HCT116 (cell line): ENCODE measurements around the gene TOX3. TPM values are rescaled to one million over a fixed set of nuclear protein-coding genes. Genes with fewer than 3 reads are reported as not detected.

ENCODE experiments used
- ATAC-seq: fragments of 200-7000 bp; cut with Tn5 transposase; 2 replicates; pipeline ENCODE4 v1.9.1; 2020; ENCODE audit warnings: mild to moderate bottlenecking, moderate library complexity
- BruUV-seq: library from RNA; stranded (reverse); fragments of 400-500 nt; replicated peaks from 2 replicates; lab custom pipeline; 2021; lab: Mats Ljungman, UMichigan
- CTCF ChIA-PET: fragments of 300-600 bp; sonication (Branson Sonifier 250); formaldehyde crosslinking; loops from one replicate; lab custom pipeline; 2021; ENCODE audit warnings: antibody characterized with exemption; lab: Charles Lee
- POLR2A ChIA-PET: fragments of 300-600, 350-600 bp; sonication (Branson Sonifier 250); formaldehyde crosslinking; loops from one replicate; lab custom pipeline; 2021; ENCODE audit warnings: antibody characterized with exemption; lab: Charles Lee
- RAD21 ChIA-PET, 2 experiments: fragments of 300-600 bp; sonication (Branson Sonifier 250); formaldehyde crosslinking; loops; one replicate each; lab custom pipeline; 2023; ENCODE audit warnings: low total read pairs in 2 of 2; ENCODE audit not compliant: uncharacterized antibody in 2 of 2, unreplicated experiment in 2 of 2, low non-redundant PET in 1 of 2; lab: Charles Lee
- DNase-seq: peaks from one replicate; pipeline ENCODE4 v3.0.0-alpha.2; 2010; ENCODE audit warnings: low read depth, low spot score
- H2AFZ ChIP-seq: fragments of 200-600 bp; shearing (Covaris generic), sonication (generic); 2 replicates; pipeline ENCODE4 v1.6.1; 2017; ENCODE audit warnings: low read depth, mixed run types, mixed read lengths, antibody characterized with exemption, low read length; ENCODE audit not compliant: poor library complexity, severe bottlenecking
- H3K27ac ChIP-seq: 2 replicates; pipeline ENCODE4 v1.5.1; 2012; ENCODE audit warnings: low read depth, low read length
- H3K27me3 ChIP-seq: fragments of 200-600 bp; sonication (generic); 2 replicates; pipeline ENCODE4 v1.6.1; 2016; ENCODE audit warnings: mixed run types, low read length, mixed read lengths; ENCODE audit not compliant: insufficient read depth
- H3K36me3 ChIP-seq, 2 experiments: fragments of 200-500 bp in 1 of 2; fragments of 200-600 bp in 1 of 2; sonication (Bioruptor generic) in 1 of 2; sonication (generic) in 1 of 2; 2 replicates each; pipeline versions ENCODE4 v1.5.1 to v1.6.1; 2014 to 2016; ENCODE audit warnings: low read length in 2 of 2, inconsistent platforms in 1 of 2, mixed read lengths in 1 of 2, mixed run types in 1 of 2; ENCODE audit not compliant: insufficient read depth in 2 of 2, control insufficient read depth in 1 of 2
- H3K4me1 ChIP-seq, 2 experiments: fragments of 200-600 bp in 1 of 2; sonication (generic) in 1 of 2; 2 replicates each; pipeline versions ENCODE4 v1.5.1 to v1.6.1; 2012 to 2017; ENCODE audit warnings: low read length in 2 of 2, inconsistent platforms in 1 of 2, mild to moderate bottlenecking in 1 of 2, mixed read lengths in 1 of 2, mixed run types in 1 of 2, moderate library complexity in 1 of 2; ENCODE audit not compliant: insufficient read depth in 2 of 2, control insufficient read depth in 1 of 2
- H3K4me2 ChIP-seq: fragments of 200-600 bp; sonication (generic); 2 replicates; pipeline ENCODE4 v1.6.1; 2017; ENCODE audit warnings: mixed run types, low read length, mixed read lengths
- H3K4me3 ChIP-seq, 2 experiments: fragments of 200-600 bp in 1 of 2; sonication (generic) in 1 of 2; replicated peaks in 1 of 2; 2 replicates each; pipeline ENCODE4 v1.5.1; 2011 to 2016; ENCODE audit warnings: low read length in 2 of 2, control low read depth in 1 of 2, low read depth in 1 of 2, mild to moderate bottlenecking in 1 of 2, mixed read lengths in 1 of 2, mixed run types in 1 of 2
- H3K79me2 ChIP-seq: fragments of 200-600 bp; sonication (generic); 2 replicates; pipeline ENCODE4 v1.6.1; 2017; ENCODE audit warnings: mild to moderate bottlenecking, mixed run types, low read length, moderate library complexity, mixed read lengths; ENCODE audit not compliant: insufficient read depth
- H3K9ac ChIP-seq: fragments of 200-600 bp; sonication (generic); 2 replicates; pipeline ENCODE4 v1.6.1; 2016; ENCODE audit warnings: low read length, mixed read lengths
- H3K9me2 ChIP-seq: fragments of 200-600 bp; sonication (generic), shearing (Covaris generic); 2 replicates; pipeline ENCODE4 v1.6.1; 2017; ENCODE audit warnings: mixed run types, mild to moderate bottlenecking, moderate library complexity; ENCODE audit not compliant: insufficient read depth
- H3K9me3 ChIP-seq, 2 experiments: fragments of 200-500 bp in 1 of 2; fragments of 200-600 bp in 1 of 2; sonication (Bioruptor generic) in 1 of 2; sonication (generic) in 1 of 2; 2 replicates each; pipeline ENCODE4 v1.6.1; 2014 to 2017; ENCODE audit warnings: low read length in 2 of 2, mixed read lengths in 2 of 2, inconsistent platforms in 1 of 2, low read depth in 1 of 2, mild to moderate bottlenecking in 1 of 2, mixed run types in 1 of 2, moderate library complexity in 1 of 2; ENCODE audit not compliant: control insufficient read depth in 1 of 2, insufficient read depth in 1 of 2
- H4K20me1 ChIP-seq: fragments of 200-600 bp; sonication (generic), shearing (Covaris generic); 2 replicates; pipeline ENCODE4 v1.6.1; 2017; ENCODE audit warnings: mixed run types, mild to moderate bottlenecking, moderate library complexity; ENCODE audit not compliant: insufficient read depth
- CBX3 ChIP-seq: IDR thresholded peaks from 2 replicates; pipeline ENCODE4 v1.6.1; 2012; ENCODE audit warnings: low read depth
- CEBPB ChIP-seq: IDR thresholded peaks from 2 replicates; pipeline ENCODE4 v1.6.1; 2012; ENCODE audit warnings: low read depth
- EZH2 ChIP-seq: fragments of 200-600 bp; sonication (generic); IDR thresholded peaks from 2 replicates; pipeline ENCODE4 v1.6.1; 2017; ENCODE audit warnings: antibody characterized with exemption, mixed run types
- FOSL1 ChIP-seq: IDR thresholded peaks from 2 replicates; pipeline ENCODE4 v1.6.1; 2012; ENCODE audit warnings: low read depth
- JUND ChIP-seq: IDR thresholded peaks from 2 replicates; pipeline ENCODE4 v1.6.1; 2012
- POLR2A ChIP-seq: IDR thresholded peaks from 2 replicates; pipeline ENCODE4 v1.7.0; 2011; ENCODE audit warnings: borderline replicate concordance; ENCODE audit not compliant: insufficient read depth, insufficient read length; ENCODE audit errors: extremely low read depth
- POLR2AphosphoS5 ChIP-seq: IDR thresholded peaks from 2 replicates; pipeline ENCODE4 v1.6.1; 2011; ENCODE audit warnings: mild to moderate bottlenecking, low read depth, low read length, moderate library complexity
- RAD21 ChIP-seq: IDR thresholded peaks from 2 replicates; pipeline ENCODE4 v1.6.1; 2012; ENCODE audit warnings: low read depth, mild to moderate bottlenecking
- SIN3A ChIP-seq: IDR thresholded peaks from 2 replicates; pipeline ENCODE4 v1.6.1; 2012; ENCODE audit warnings: low read depth
- SRF ChIP-seq: IDR thresholded peaks from 2 replicates; pipeline ENCODE4 v1.6.1; 2012; ENCODE audit warnings: low read depth
- TCF7L2 ChIP-seq: IDR thresholded peaks from 2 replicates; pipeline ENCODE4 v1.7.0; 2011; ENCODE audit warnings: borderline replicate concordance, inconsistent platforms; ENCODE audit not compliant: insufficient read depth, insufficient read length; ENCODE audit errors: extremely low read depth
- YY1 ChIP-seq: IDR thresholded peaks from 2 replicates; pipeline ENCODE4 v1.6.1; 2011; ENCODE audit warnings: low read length, low read depth, moderate library complexity, mild to moderate bottlenecking; ENCODE audit not compliant: insufficient replicate concordance; ENCODE audit errors: extremely low read depth
- ZBTB33 ChIP-seq: IDR thresholded peaks from 2 replicates; pipeline ENCODE4 v1.6.1; 2011; ENCODE audit warnings: mild to moderate bottlenecking, low read length, moderate library complexity; ENCODE audit not compliant: insufficient replicate concordance; ENCODE audit errors: extremely low read depth
- ZNF274 ChIP-seq: fragments of 200-500 bp; sonication (Bioruptor generic); IDR thresholded peaks from 2 replicates; pipeline ENCODE4 v1.6.1; 2014; ENCODE audit warnings: mild to moderate bottlenecking, low read depth, low read length, inconsistent platforms
- intact Hi-C: fragments of 100-400 bp; cut with micrococcal nuclease; formaldehyde crosslinking; loops from 2 replicates; pipeline ENCODE4 v1.10.0; 2022
- total RNA-seq: library from RNA; stranded (reverse); gene quantifications from one replicate; pipeline ENCODE4 v1.2.1, GENCODE V29; 2021; ENCODE audit not compliant: unreplicated experiment
- TF ChIP-seq, protein P1 (sequence below): IDR thresholded peaks from 2 replicates; pipeline ENCODE4 v1.6.1; 2012
- TF ChIP-seq, protein P2 (sequence below), 3 experiments: fragments of 200-600 bp in 1 of 3; sonication (generic) in 1 of 3; IDR thresholded peaks in 2 of 3; conservative IDR thresholded peaks in 1 of 3; 2 replicates each; pipeline ENCODE4 v1.5.1; 2012 to 2017; ENCODE audit warnings: low read depth in 2 of 3, low read length in 2 of 3, antibody characterized with exemption in 1 of 3, borderline replicate concordance in 1 of 3, control low read depth in 1 of 3, mild to moderate bottlenecking in 1 of 3, mixed read lengths in 1 of 3, mixed run types in 1 of 3, moderate library complexity in 1 of 3; ENCODE audit not compliant: insufficient read depth in 1 of 3
- TF ChIP-seq, protein P3 (sequence below): IDR thresholded peaks from 2 replicates; pipeline ENCODE4 v1.6.1; 2012
- TF ChIP-seq, protein P4 (sequence below): IDR thresholded peaks from 2 replicates; pipeline ENCODE4 v1.6.1; 2012; ENCODE audit warnings: low read depth

The TOX3 gene
- total RNA-seq, 1 experiment from 2014 or later = not detected

DNA sequence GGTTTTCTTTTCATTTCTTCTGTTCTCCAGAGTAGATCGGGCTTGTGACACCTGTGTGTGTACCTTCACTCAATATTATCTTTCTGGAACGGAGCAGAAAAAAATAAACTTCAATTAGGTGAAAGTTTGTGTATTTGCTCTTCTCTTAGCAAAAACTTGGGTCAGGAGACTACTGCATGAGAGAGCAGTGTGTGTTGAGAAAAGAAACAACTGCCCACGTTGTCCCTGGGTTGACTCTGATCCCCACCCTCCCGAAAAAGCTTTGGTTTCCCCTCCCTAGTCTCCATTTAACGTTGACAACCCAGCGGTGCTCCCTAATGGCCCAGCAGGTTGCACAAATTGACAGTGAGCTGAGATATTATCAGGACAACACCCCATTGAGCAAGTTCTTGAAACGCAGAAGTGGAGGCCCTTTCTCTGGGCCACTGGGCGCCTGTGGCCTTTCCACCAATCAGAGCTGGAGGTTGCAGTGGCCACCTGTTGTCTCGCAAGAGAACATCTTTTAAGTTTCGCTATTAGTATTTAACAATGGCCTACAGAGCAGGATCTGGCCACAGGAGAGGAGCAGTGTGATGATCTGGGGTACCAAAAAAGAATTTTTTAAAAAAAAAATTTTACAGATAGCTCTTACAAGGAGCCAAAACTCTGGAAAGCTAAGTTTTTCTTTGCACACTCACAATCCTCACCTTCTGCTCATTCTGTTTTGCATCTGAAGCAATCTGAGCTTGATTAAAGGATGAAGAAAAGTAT lies 1.5 kb upstream of the TOX3 start:
- ChIA-PET POLR2A (no interaction called here), RAD21 (no interaction called here), CTCF (no interaction called here)
- no TSS peak for BruUV-seq
- Histone ChIP-seq H3K4me2 (no peak overlapping the region), H3K9me2 (no peaks in the 10 kb centered on the region), H3K9me3 (no peaks in the 10 kb centered on the region), H3K79me2 (no peaks in the 10 kb centered on the region), H3K4me3 (no peak overlapping the region), H3K4me1 (no peaks in the 10 kb centered on the region), H3K36me3 (no peaks in the 10 kb centered on the region), H3K27ac (no peak overlapping the region), H3K9ac (no peak overlapping the region), H4K20me1 (no peaks in the 10 kb centered on the region), H2AFZ (no peak overlapping the region), H3K27me3 (no peaks in the 10 kb centered on the region)
- TF ChIP-seq EZH2 (no peak), SIN3A (no peak), RAD21 (no peak), YY1 (no peak), POLR2A (no peak), POLR2AphosphoS5 (no peak), TCF7L2 (no peak), ZNF274 (no peak), JUND (no peak), CEBPB (no peak), CBX3 (no peak), SRF (no peak), ZBTB33 (no peak), FOSL1 (no peak)
- TF ChIP-seq, protein P1, sequence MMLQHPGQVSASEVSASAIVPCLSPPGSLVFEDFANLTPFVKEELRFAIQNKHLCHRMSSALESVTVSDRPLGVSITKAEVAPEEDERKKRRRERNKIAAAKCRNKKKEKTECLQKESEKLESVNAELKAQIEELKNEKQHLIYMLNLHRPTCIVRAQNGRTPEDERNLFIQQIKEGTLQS = no peak
- TF ChIP-seq, protein P2, sequence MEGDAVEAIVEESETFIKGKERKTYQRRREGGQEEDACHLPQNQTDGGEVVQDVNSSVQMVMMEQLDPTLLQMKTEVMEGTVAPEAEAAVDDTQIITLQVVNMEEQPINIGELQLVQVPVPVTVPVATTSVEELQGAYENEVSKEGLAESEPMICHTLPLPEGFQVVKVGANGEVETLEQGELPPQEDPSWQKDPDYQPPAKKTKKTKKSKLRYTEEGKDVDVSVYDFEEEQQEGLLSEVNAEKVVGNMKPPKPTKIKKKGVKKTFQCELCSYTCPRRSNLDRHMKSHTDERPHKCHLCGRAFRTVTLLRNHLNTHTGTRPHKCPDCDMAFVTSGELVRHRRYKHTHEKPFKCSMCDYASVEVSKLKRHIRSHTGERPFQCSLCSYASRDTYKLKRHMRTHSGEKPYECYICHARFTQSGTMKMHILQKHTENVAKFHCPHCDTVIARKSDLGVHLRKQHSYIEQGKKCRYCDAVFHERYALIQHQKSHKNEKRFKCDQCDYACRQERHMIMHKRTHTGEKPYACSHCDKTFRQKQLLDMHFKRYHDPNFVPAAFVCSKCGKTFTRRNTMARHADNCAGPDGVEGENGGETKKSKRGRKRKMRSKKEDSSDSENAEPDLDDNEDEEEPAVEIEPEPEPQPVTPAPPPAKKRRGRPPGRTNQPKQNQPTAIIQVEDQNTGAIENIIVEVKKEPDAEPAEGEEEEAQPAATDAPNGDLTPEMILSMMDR (IDR thresholded peaks at IDR 0.05 in 2 of 3, conservative IDR thresholded peaks at IDR 0.05 in 1 of 3; ENCODE audit: borderline replicate concordance in 1 of 3, insufficient read depth in 1 of 3, low read depth in 2 of 3, low read length in 2 of 3) = no peak
- TF ChIP-seq, protein P3, sequence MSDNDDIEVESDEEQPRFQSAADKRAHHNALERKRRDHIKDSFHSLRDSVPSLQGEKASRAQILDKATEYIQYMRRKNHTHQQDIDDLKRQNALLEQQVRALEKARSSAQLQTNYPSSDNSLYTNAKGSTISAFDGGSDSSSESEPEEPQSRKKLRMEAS = no peak
- TF ChIP-seq, protein P4, sequence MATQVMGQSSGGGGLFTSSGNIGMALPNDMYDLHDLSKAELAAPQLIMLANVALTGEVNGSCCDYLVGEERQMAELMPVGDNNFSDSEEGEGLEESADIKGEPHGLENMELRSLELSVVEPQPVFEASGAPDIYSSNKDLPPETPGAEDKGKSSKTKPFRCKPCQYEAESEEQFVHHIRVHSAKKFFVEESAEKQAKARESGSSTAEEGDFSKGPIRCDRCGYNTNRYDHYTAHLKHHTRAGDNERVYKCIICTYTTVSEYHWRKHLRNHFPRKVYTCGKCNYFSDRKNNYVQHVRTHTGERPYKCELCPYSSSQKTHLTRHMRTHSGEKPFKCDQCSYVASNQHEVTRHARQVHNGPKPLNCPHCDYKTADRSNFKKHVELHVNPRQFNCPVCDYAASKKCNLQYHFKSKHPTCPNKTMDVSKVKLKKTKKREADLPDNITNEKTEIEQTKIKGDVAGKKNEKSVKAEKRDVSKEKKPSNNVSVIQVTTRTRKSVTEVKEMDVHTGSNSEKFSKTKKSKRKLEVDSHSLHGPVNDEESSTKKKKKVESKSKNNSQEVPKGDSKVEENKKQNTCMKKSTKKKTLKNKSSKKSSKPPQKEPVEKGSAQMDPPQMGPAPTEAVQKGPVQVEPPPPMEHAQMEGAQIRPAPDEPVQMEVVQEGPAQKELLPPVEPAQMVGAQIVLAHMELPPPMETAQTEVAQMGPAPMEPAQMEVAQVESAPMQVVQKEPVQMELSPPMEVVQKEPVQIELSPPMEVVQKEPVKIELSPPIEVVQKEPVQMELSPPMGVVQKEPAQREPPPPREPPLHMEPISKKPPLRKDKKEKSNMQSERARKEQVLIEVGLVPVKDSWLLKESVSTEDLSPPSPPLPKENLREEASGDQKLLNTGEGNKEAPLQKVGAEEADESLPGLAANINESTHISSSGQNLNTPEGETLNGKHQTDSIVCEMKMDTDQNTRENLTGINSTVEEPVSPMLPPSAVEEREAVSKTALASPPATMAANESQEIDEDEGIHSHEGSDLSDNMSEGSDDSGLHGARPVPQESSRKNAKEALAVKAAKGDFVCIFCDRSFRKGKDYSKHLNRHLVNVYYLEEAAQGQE = no peak
- no peak for ATAC-seq
- DNase-seq = no peak
- intact Hi-C loops = no loop called here
